Skeletal muscle cell (primary cell): ENCODE data around the gene RGPD4.
"Not testable (repeated sequence)": the region's sequence is repeated elsewhere in the genome, so short reads cannot be mapped to it uniquely, and the experiment has no call there.

ENCODE experiments used
- DNase-seq: peaks from one replicate; pipeline ENCODE4 v3.0.0-alpha.2; 2010; ENCODE audit warnings: low read depth
- H3K4me3 ChIP-seq: 2 replicates; pipeline ENCODE4 v1.5.1; 2011; ENCODE audit warnings: low read depth, mild to moderate bottlenecking, control low read depth, low read length, moderate library complexity

The RGPD4 gene

GRCh38 chr2:107826749-107827148 lies at the start of gene RGPD4:
RGPD4 (plus strand) TSS chr2:107826892; CDS start chr2:107827014, 122 bp downstream.
- not testable (repeated sequence) for H3K4me3 ChIP-seq, DNase-seq

GRCh38 chr2:107777974-107778373 lies 48.7 kb upstream of the RGPD4 start:
- no peak for DNase-seq
- no peak overlapping the region for H3K4me3 ChIP-seq

- DNase-seq, result no peak
- H3K4me3 ChIP-seq, result no peak overlapping the region
Observed at GRCh38 chr2:107785756-107786155, 40.9 kb upstream of the RGPD4 start.

GRCh38 chr2:107790837-107791236 lies 35.9 kb upstream of the RGPD4 start:
- H3K4me3 ChIP-seq, result no peak overlapping the region
- no peak for DNase-seq

GRCh38 chr2:107801498-107801897 lies 25.2 kb upstream of the RGPD4 start:
- no peak for DNase-seq
- no peak overlapping the region for H3K4me3 ChIP-seq

GRCh38 chr2:107804608-107805498 lies 21.8 kb upstream of the RGPD4 start:
- no peak overlapping the region for H3K4me3 ChIP-seq

GRCh38 chr2:107806901-107807300 lies 19.8 kb upstream of the RGPD4 start:
- no peak for DNase-seq
- H3K4me3 ChIP-seq, result no peak overlapping the region

More at GRCh38 chr2:107804608-107805498, 21.8 kb upstream of the RGPD4 start:
- DNase-seq, result no peak

- no peak for DNase-seq
- H3K4me3 ChIP-seq, result no peak overlapping the region
Observed at GRCh38 chr2:107807988-107808387, 18.7 kb upstream of the RGPD4 start.

GRCh38 chr2:107808959-107809358 lies 17.7 kb upstream of the RGPD4 start:
- no peak overlapping the region for H3K4me3 ChIP-seq
- DNase-seq, result no peak

- no peak overlapping the region for H3K4me3 ChIP-seq
- DNase-seq, result no peak
Observed at GRCh38 chr2:107809835-107810234, 16.9 kb upstream of the RGPD4 start.

GRCh38 chr2:107810734-107811133 lies 16.0 kb upstream of the RGPD4 start:
- H3K4me3 ChIP-seq, result no peak overlapping the region

GRCh38 chr2:107811411-107811810 lies 15.3 kb upstream of the RGPD4 start:
- no peak for DNase-seq
- no peak overlapping the region for H3K4me3 ChIP-seq

More at GRCh38 chr2:107810734-107811133, 16.0 kb upstream of the RGPD4 start:
- DNase-seq, result no peak

GRCh38 chr2:107812006-107812405 lies 14.7 kb upstream of the RGPD4 start:
- H3K4me3 ChIP-seq, result no peak overlapping the region
- no peak for DNase-seq

GRCh38 chr2:107817378-107817777 lies 9.3 kb upstream of the RGPD4 start:
- no peak overlapping the region for H3K4me3 ChIP-seq
- no peak for DNase-seq

GRCh38 chr2:107822302-107822701 lies 4.4 kb upstream of the RGPD4 start:
- H3K4me3 ChIP-seq, result no peak overlapping the region
- no peak for DNase-seq

GRCh38 chr2:107824451-107825205 lies 2.1 kb upstream of the RGPD4 start:
- DNase-seq, result no peak

GRCh38 chr2:107825206-107825563 lies 1.5 kb upstream of the RGPD4 start:
- no peak for DNase-seq
- no peak overlapping the region for H3K4me3 ChIP-seq

More at GRCh38 chr2:107824451-107825205, 2.1 kb upstream of the RGPD4 start:
- no peak overlapping the region for H3K4me3 ChIP-seq

- not testable (repeated sequence) for H3K4me3 ChIP-seq, DNase-seq
Observed at GRCh38 chr2:107829514-107829913, 2.8 kb downstream of the RGPD4 start.

- not testable (repeated sequence) for H3K4me3 ChIP-seq, DNase-seq
Observed at GRCh38 chr2:107833152-107833551, 6.5 kb downstream of the RGPD4 start.

- DNase-seq, H3K4me3 ChIP-seq: not testable (repeated sequence)
Observed at GRCh38 chr2:107833618-107834017, 6.9 kb downstream of the RGPD4 start.
